ENCODE results near the gene PIK3C2G.

DNA sequence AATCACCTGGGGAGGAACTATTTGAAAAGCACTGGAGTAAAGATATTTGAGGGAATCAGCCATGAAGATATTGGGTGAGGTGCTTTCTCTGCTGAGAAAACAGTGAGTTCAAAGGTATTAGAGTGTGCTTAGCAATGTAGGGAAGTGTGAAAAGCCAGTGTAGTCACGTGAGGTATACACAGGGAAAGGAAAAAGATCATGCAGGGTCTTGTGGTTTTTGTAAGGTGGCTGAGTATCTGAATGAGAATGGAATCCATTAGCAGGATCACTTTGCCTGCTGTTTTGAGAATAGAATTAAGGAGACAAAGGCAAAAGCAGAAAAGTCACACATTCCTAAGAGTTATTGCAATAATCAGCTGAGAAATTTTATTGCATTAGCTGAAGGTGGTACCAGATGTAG, 193.0 kb downstream of the PIK3C2G start:
- TF ChIP-seq, protein P1, sequence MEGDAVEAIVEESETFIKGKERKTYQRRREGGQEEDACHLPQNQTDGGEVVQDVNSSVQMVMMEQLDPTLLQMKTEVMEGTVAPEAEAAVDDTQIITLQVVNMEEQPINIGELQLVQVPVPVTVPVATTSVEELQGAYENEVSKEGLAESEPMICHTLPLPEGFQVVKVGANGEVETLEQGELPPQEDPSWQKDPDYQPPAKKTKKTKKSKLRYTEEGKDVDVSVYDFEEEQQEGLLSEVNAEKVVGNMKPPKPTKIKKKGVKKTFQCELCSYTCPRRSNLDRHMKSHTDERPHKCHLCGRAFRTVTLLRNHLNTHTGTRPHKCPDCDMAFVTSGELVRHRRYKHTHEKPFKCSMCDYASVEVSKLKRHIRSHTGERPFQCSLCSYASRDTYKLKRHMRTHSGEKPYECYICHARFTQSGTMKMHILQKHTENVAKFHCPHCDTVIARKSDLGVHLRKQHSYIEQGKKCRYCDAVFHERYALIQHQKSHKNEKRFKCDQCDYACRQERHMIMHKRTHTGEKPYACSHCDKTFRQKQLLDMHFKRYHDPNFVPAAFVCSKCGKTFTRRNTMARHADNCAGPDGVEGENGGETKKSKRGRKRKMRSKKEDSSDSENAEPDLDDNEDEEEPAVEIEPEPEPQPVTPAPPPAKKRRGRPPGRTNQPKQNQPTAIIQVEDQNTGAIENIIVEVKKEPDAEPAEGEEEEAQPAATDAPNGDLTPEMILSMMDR (IDR thresholded peaks at IDR 0.05; ENCODE audit: insufficient read depth, low read length), result no peak
- no peak for TF ChIP-seq SPI1 (IDR thresholded peaks at IDR 0.05; ENCODE audit: borderline replicate concordance, low read depth)
- no peak for TF ChIP-seq REST (IDR thresholded peaks at IDR 0.05; ENCODE audit: insufficient replicate concordance, low read depth)
- TF ChIP-seq POLR2AphosphoS5 (IDR thresholded peaks at IDR 0.05; ENCODE audit: low read depth), result no peak
- TF ChIP-seq GABPA (IDR thresholded peaks at IDR 0.05; ENCODE audit: low read depth), result no peak

Measured in HL-60 (cell line).